SKM-1 (cell line): Measurements from ENCODE around the gene PRUNE1.

Experiments
- DNase-seq: peaks from one replicate; lab custom pipeline; 2025; ENCODE audit not compliant: unreplicated experiment; lab: John Stamatoyannopoulos, UW

Gene PRUNE1

DNA sequence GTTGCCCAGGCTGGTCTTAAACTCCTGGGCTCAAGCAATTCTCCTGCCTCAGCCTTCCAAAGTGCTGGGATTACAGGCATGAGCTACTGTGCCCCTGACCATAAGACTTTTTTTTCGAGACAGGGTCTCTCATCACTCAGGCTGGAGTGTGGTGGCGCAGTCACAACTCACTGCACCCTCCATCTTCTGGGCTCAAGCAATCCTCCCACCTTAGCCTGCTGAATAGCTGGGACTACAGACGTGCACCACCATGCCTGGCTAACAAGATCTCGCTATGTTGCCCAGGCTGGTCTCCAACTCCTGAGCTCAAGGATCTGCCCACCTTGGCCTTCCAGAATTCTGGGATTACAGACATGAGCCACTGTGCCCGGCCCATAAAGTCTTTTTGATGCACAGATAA is 41.2 kb downstream of the PRUNE1 start:
- no peak for DNase-seq

DNA sequence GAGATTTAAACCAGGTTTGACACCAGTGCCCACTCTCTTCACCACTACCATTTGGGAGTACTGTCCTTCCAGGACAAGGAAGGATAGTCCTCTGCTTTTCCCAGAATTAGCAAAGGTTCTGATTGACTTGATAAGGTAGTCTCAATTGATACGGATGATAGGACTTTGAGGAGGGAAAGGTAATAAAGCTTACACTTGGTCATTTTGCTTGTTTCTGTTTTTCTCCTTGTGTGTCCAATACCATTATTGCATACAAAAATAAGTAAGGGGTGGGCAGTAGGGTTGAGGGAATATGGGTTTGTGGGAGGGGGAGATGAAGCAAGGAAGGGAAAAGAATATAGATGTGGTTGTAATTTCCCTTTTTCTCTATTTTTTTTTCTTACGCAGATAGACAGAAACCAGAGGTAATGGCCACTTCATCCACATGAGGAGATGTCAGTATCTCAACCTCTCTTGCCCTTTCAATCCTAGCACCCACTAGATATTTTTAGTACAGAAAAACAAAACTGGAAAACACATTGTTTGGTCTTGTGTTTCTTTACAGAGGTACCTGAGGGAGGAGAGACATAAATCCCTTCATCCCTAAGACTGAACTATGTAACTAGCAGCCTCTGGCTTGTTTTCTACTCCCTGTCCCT is 41.9 kb downstream of the PRUNE1 start:
- no peak for DNase-seq

DNA sequence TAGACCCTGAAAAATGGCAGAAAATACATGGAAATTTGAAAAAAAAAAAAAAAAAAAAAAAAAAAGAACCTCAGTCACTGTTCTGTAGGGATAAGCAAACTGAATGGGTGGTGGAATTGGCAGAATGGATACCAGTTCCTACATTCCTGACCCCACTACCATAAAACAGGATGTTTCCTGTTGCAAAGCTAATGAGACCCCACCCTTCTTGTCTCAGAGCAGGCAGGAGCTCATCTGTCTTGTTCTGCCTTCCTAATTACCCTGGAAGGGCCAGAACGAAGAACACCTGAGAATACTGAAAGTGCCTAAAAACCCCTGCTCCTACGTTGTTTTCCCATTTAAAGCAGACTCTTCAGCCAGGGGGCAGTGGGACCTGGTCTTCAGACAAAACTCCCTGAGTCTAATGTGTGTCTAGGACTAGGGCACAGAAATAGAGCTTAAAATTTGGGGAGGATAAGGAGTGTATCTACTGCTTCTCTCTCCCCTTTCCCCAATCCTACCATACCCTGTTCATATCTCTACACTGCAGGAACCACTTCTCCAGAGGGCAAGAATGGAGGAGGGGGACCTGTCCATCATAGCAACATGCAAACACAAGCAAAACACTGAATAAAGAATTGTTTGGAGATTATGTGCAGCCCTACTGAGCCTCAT is 43.2 kb downstream of the PRUNE1 start:
- no peak for DNase-seq

DNA sequence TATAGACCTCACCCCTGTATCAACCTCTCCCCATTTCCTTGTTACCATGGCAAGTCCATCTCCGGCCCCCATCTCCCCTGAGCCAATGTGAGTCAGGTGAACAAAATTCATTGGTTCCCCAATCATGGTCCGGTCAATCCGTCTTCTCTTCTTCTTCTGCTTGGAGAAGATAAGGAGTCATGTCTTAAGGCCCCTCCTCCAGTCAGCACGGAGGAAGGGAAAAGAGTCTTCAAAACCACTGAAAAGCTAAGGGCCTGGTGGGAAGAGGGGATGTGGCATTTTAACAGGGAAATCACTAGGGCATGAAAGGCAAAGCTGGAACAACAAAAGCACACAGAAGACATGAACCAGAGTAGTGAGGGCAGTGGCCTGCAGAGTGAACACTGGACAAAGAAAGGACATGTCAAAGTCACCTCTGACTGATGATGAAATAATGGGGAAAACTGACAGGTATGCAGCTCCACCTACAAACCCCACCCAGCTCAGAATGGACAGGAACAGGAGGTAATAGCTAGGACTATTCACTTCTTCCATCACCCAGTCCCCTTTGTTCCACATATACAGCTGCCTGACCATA is 46.8 kb downstream of the PRUNE1 start:
- DNase-seq, result no peak

DNA sequence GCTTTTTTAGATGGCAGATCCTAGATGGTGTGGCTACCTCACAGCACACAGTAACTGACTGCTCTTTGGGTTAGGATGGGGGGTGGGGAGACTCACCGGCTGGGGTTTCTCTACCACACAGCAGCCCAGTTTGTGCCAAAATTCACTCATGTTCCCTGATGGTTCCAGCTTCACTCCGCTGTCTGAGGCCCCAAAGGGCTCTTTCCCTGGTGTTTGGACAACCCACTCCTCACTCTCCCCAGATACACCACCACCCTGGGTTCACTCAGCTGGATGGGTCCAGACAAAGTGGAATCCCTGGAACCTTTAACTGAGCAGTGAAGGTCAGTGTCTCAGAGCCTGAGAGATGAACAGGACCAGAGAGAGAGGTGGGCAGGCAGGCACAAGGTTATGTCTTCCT is 47.3 kb downstream of the PRUNE1 start:
- no peak for DNase-seq

DNA sequence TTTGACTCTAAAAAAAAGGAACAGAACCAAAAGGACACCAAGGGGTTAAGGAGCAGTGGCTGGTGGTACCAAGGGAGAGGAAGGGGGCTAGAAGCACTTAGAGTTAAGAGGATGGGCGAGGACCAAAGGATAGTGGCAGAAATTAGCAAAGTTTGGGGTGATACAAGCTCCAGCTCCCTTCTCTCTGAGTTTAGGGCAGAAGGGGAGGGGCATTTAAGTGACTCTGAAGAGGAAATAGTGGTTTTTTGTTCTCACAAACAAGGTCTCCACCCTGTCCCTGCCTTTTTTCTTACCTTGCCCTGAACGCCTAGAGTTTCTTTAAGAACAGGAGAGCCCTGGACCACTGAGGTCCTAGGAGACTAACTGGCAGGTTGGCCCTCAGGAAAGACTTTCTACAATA is 47.9 kb downstream of the PRUNE1 start:
- DNase-seq, result peak; percentile 44

DNA sequence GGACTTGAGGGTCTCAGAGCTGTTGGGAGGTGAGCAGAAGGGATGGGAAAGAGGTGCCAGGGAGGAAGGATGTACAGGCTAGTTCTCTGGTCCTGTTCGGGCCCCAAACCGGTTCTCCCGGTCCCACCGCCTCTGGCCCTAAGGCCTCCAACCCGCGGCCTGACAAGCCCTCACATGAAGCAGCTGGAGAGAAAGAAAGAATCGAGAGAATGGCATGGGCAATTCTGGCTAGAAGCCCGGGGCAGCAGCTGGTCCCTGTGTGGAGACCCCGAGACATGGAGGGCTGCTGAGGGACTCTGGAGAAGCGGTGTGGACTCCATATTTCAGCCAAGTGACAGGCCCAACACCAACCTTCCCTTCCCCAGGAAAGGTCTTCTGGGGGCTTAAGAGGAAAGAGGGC is 50.4 kb downstream of the PRUNE1 start:
- DNase-seq, result no peak

DNA sequence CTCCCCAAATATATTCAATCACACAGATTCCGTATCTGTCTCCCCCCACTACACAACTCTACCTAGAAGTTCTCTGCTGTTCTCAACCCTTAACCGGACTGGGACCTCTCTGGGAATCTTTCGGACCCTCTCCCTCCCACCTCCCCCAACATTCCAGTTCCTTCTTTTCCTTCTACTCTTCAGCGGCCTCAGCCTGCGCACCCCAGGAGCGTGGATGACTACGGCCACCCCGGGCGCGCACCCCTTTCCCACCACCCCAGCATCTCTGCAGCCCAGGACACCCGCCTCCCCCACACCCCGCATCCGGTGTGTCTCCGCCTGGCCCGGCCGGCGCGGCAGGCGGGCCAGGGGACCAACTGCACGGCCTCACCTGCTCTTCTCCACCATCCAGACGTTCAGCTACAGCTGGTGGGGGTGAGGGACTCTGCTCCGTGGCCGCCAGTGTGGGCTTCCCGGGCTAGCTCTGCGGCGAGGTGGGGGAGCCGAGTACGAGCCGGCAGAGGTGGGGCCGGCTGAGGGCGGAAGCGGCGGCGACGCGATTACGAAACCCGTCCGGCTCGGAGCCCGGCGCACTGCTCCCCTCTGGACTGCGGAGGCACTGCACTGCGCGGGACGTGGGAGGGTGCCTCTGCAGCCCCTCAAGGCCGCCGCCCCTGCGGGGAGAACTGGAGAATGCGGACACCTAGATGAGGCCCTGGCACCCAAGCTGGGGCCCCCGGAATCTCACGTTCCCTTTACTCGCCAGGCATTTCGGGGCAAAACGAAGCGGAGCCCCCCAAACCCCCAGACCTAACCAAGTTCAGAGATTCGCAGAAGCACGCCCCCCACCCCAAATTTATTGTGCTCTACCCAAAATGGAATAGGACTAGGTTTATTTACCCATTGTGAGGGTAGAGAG is 51.1 kb downstream of the PRUNE1 start, which contains the start of gene CDC42SE1:
CDC42SE1 (minus strand) TSS at position 514 of the 898 bp plus-strand sequence. CDS start 3,892 bp downstream, outside the sequence.
- DNase-seq, result peak; percentile 96

DNA sequence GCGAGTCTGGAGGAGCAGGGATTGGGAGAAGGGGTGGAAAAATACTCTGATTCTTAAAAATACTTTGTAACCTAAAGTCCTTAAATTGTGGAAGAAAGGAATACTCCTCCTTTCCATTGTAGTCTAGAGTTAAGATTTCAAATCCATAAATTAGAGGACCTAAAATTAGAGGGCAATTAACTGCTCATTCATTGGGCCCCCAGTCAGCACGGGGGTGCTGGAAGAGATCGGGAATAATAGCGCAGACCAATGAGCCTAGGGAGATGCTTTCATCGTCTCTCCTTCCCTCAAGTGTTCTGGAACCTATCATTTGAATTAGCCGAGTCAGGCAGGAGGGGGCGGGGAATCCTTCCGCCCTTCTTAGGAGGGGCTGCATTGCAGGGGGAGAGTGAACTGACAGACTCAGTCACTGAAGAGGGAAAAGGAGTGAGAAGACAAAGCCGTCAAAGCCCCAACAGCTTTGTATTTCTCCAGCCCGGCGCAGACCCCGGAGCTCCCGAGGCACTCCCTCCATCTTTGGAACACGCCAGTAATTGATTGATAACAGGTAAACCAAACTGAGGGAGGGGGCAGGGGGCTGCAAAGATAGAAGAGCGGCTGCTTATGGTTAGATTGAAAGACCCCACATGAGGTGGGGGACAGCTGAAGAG is 51.9 kb downstream of the PRUNE1 start, which contains the start of gene MLLT11:
MLLT11 (plus strand) TSS at position 391 of the 650 bp plus-strand sequence. CDS start 6,828 bp downstream, outside the sequence.
- DNase-seq, result no peak

DNA sequence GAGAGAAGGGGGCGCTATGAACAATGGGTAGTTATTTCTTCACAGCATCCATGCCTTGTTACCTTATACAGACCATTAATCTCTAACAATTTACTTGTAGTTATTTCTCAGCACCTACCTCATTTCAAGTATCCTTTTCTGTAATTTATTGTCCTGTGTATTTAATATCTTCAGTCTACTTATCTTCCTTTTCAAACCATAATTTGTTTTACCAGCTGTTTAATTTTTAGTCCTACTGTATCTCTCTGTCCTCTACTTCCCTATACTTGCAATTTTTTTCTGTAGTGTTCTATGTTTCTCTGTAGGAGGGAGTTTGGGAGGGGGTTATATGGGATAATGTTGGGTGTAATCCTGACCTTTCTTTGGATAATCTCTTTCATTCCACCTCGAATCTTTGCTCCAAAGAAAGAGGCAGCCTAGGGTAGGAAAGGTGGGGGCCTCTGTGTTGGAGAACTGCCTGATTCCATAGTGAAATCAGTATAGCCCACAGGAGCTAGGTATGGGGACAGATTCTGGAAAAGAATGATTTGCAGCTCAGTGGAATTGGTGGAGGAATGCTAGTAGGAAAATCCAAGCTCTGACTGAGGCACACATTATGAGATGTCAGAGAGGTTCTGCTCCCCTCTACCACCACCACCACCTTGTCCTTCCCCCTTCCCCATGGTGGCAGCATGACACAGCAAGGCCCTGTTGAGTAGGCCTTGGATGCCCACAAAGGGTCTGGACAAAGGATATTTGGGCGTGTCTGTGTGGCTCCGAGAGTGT is 52.6 kb downstream of the PRUNE1 start:
- DNase-seq, result no peak

DNA sequence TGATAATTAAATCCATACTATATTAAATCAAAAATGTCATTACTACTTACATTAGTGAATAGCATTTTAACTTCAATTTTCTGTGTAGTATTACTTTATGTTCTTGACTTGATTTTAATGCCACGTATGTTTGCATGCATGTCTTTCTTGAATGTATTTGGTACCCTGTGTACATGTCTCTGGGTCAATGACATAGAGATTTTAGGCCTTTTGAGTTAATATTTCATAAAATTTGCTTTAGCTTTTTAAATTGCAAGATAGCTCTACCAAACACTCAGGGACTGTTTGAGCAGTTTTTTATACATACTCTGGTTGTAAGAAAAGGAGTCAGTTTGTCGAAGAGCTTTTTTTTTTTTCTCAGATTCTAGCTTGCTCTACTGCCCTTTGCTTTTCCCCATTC is 53.5 kb downstream of the PRUNE1 start:
- DNase-seq, result no peak

DNA sequence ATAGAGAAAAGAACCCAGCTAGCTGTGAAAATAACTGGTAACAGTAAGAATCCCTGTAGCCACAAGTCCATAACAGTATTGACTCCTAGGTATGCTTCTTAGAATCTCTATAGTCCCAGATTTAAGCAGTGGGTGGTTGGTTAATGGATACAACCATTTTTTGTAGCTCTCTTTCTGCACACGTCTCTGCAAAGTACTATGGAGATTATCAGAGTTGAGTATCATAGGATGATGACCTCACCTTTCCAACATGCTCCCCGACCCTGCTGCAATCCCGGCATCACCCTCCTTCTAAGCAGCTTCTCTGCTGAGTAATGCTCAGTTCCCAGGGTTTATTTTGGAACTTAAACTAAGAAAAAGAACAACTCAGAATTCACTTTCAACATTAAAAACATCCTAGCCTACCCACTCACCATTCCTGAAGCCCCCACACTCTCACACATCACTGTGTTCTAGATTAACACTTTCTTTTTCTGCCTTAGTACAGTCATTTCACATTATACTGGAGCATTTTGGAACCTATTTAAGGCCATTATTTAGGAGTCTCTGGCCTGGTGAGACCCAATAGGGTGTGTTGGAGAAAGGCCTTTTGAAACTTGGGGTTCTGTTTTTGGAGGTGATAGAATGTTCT is 54.6 kb downstream of the PRUNE1 start:
- no peak for DNase-seq

DNA sequence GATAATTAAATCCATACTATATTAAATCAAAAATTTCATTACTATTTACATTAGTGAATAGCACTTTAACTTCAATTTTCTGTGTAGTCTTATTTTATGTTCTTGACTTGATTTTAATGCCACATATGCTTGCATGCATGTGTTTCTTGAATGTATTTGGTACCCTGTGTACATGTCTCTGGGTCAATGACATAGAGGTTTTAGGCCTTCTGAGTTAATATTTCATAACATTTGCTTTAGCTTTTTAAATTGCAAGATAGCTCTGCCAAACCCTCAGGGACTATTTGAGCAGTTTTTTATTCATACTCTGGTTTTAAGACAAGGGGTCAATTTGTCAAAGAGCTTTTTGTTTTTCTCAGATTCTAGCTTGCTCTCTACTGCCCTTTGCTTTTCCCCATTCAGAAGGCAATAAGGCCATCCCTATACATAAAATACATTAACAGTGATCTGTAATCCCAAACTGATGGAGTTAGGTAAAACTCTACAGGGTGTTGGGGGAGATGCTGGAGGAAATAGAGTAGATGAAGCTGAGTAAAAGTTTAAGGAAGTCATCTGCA is 56.9 kb downstream of the PRUNE1 start:
- DNase-seq, result no peak

DNA sequence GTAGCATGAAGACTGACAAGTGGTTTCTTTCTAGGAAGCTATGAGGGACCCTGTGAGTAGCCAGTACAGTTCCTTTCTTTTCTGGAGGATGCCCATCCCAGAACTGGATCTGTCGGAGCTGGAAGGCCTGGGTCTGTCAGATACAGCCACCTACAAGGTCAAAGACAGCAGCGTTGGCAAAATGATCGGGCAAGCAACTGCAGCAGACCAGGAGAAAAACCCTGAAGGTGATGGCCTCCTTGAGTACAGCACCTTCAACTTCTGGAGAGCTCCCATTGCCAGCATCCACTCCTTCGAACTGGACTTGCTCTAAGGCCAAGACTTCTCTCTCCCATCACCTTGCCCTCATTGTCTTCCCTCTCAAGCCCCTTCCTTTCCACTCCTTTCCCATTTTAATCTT is 58.9 kb downstream of the PRUNE1 start:
- no peak for DNase-seq

DNA sequence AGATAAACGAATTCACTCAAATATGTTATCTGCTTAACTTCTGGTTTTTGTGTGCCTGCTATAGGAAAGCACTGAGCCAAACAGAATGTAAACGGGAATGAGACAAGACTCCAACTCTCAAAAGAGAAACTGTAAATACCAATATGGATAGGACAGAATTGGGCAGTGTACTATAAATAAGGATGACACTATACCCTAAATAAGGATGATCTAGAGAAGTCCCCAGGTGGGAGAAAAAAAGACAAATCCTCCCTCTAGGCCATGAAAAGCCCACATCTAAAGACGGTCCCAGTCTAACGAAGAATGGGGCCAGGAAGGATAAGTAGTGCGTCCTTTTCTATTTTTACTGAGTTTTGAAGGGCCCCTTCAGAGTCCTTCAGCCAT is 60.8 kb downstream of the PRUNE1 start:
- DNase-seq, result no peak

DNA sequence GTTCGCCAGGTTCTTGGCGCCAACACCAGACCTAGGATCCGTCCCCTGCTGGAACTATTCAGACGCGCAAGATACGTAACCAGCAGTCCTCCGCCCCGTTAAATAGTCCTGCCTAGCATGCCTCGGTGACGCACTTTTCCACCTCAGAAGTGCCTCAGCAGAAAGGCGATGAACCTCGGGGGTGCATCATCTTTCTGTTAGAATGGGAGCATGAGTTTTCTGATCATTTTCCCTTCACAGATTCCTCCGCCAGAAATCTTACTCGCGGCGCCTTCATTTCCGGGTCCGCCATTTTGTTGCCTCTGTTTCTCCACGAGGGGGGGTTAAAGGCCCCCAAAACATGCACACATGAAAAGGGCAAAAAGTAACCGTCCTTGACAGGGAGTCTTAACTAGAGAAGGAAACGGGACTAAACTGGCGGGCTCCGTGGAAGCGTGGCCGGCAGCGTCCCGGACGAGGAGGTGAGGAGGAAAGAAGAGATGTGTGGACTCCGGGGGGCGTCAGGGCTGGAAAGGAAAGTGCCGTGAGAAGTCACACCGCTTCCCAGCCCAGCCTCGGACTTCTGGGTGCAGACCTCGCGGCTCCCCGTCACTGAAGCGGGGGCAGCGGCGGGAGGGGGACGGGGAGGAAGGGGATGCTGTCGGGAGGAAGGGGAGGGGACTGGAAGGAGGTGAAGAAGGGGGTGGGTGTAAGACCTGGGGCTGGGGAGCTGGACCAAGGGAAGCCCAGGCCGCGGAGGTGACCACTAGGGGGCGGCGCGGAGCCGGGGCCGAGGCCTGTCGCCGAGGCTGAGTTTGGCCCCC is 62.4 kb downstream of the PRUNE1 start, which contains the start of gene GABPB2:
GABPB2 (plus strand) TSS at position 288 of the 803 bp plus-strand sequence. CDS start 17,429 bp downstream, outside the sequence.
- DNase-seq, result peak; percentile 97

DNA sequence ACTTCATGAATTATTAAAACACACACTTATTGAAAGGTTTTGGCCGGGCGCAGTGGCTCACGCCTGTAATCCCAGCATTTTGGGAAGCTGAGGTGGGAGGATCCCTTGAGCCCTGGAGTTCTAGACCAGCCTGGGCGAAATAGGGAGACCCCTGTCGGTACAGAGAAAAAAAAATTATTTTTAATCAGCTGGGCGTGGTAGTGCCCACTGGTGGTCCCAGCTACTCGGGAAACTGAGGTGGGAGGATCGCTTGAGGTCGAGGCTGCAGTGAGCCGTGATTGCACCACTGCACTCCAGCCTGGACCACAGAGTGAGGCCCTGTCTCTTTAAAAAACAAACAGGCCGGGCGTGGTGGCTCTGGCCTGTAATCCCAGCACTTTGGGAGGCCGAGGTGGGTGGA is 64.0 kb downstream of the PRUNE1 start:
- no peak for DNase-seq
